ENCODE results near the gene F8.
A peak's percentile ranks its signal among the peaks of the same experiment; 100 is the strongest.
"Not testable (repeated sequence)": the region's sequence is repeated elsewhere in the genome, so short reads cannot be mapped to it uniquely, and the experiment has no call there.

F8 gene

DNA sequence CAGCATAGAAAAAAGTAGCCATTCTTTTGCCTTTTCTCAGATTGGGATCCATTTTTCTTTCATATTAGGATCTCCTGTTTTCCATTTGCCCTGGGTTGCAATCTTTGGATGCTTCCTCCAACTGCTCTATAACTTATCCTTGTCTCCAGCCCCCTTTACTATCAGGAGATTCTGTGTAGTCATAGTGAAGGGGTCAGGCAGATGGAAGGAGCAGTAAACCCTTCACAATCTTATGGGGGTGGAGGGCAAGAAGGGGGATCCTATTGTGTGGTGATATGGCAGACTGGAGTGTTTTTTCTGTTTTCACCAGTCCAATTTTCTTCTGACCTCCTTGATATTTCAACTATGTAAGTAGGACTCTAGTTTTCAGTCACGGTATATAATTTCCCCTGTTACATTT, 186.4 kb downstream of the F8 start:
- Histone ChIP-seq H3K9ac (ENCODE audit: low read depth in 1 of 2, low read length in 2 of 2) (no peak overlapping the region), H3K27me3 (ENCODE audit: control insufficient read depth in 1 of 2, insufficient read depth in 2 of 2, low read length in 2 of 2) (no peaks in the 10 kb centered on the region), H3K36me3 (ENCODE audit: control insufficient read depth in 1 of 2, insufficient read depth in 2 of 2, low read length in 2 of 2) (no peaks in the 10 kb centered on the region), H3K27ac (ENCODE audit: low read depth, low read length) (no peak overlapping the region), H3K4me1 (ENCODE audit: control insufficient read depth in 1 of 2, insufficient read depth in 2 of 2, low read length in 2 of 2) (no peaks in the 10 kb centered on the region), H3K9me3 (ENCODE audit: control insufficient read depth in 1 of 2, low read length in 2 of 2) (no peaks in the 10 kb centered on the region), H3K4me3 (ENCODE audit: low read depth in 1 of 2, low read length in 2 of 2) (no peak overlapping the region)

GRCh38 chrX:154834562-154834961, 188.0 kb downstream of the F8 start, which contains the start of gene SMIM9:
Gene SMIM9 (minus strand): TSS chrX:154834662. CDS start chrX:154830856, 3,806 bp downstream.
- no peak within 1 kb of the TSS for H3K27ac ChIP-seq (ENCODE audit: low read depth, low read length)
- no peak within 1 kb of the TSS for H3K4me3 ChIP-seq (ENCODE audit: low read depth in 1 of 2, low read length in 2 of 2)
- H3K9me3 ChIP-seq (ENCODE audit: control insufficient read depth in 1 of 2, low read length in 2 of 2): no peaks in the 10 kb centered on the region
- H3K4me1 ChIP-seq (ENCODE audit: control insufficient read depth in 1 of 2, insufficient read depth in 2 of 2, low read length in 2 of 2): no peaks in the 10 kb centered on the region
- no peaks in the 10 kb centered on the region for H3K27me3 ChIP-seq (ENCODE audit: control insufficient read depth in 1 of 2, insufficient read depth in 2 of 2, low read length in 2 of 2)
- H3K9ac ChIP-seq (ENCODE audit: low read depth in 1 of 2, low read length in 2 of 2): no peak within 1 kb of the TSS
- H3K36me3 ChIP-seq (ENCODE audit: control insufficient read depth in 1 of 2, insufficient read depth in 2 of 2, low read length in 2 of 2): no peaks in the 10 kb centered on the region

- Histone ChIP-seq H3K27me3 (ENCODE audit: control insufficient read depth in 1 of 2, insufficient read depth in 2 of 2, low read length in 2 of 2) (no peaks in the 10 kb centered on the region), H3K4me1 (ENCODE audit: control insufficient read depth in 1 of 2, insufficient read depth in 2 of 2, low read length in 2 of 2) (peaks cover under 1 to 2% of the 10 kb centered on the region in 2 donors), H3K36me3 (ENCODE audit: control insufficient read depth in 1 of 2, insufficient read depth in 2 of 2, low read length in 2 of 2) (no peaks in the 10 kb centered on the region), H3K9ac (ENCODE audit: low read depth in 1 of 2, low read length in 2 of 2) (no peak overlapping the region), H3K4me3 (ENCODE audit: low read depth in 1 of 2, low read length in 2 of 2) (no peak overlapping the region), H3K27ac (ENCODE audit: low read depth, low read length) (no peak overlapping the region), H3K9me3 (ENCODE audit: control insufficient read depth in 1 of 2, low read length in 2 of 2) (no peaks in the 10 kb centered on the region)
Measured at GRCh38 chrX:154833746-154834274, 188.7 kb downstream of the F8 start.

DNA sequence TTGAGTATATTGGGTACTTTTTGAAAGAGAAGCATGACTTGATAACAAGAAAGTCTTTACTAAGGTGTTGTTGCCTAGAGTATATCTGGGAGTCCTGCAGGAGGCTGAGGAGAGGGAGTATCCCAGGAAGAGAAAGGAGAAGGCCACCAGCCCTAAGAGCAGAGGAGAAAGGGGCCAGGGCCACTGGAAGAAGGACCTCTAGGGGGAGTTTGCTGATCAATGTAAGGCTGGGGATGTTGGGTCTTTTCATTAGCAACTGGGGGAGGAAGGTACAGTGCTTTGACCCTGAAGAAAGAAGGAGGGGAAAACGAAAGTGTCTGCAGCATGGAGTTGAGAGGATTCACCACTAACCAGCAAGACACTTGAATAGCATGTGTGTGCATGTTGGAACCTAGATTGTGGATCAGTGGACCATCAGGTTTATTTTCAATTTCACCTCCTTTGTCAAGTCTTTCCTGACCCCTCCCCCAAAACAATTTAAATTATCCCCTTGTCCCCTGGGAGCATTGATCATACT, 192.5 kb downstream of the F8 start:
- Histone ChIP-seq H3K9ac (ENCODE audit: low read depth in 1 of 2, low read length in 2 of 2) (no peak overlapping the region), H3K27ac (ENCODE audit: low read depth, low read length) (no peak overlapping the region), H3K4me1 (ENCODE audit: control insufficient read depth in 1 of 2, insufficient read depth in 2 of 2, low read length in 2 of 2) (peaks cover 18% of the 10 kb centered on the region in 2 donors), H3K27me3 (ENCODE audit: control insufficient read depth in 1 of 2, insufficient read depth in 2 of 2, low read length in 2 of 2) (no peaks in the 10 kb centered on the region), H3K9me3 (ENCODE audit: control insufficient read depth in 1 of 2, low read length in 2 of 2) (no peaks in the 10 kb centered on the region), H3K4me3 (ENCODE audit: low read depth in 1 of 2, low read length in 2 of 2) (no peak overlapping the region), H3K36me3 (ENCODE audit: control insufficient read depth in 1 of 2, insufficient read depth in 2 of 2, low read length in 2 of 2) (no peaks in the 10 kb centered on the region)

GRCh38 chrX:154829134-154829533, 193.4 kb downstream of the F8 start:
- Histone ChIP-seq H3K9ac (ENCODE audit: low read depth in 1 of 2, low read length in 2 of 2) (no peak overlapping the region), H3K4me1 (ENCODE audit: control insufficient read depth in 1 of 2, insufficient read depth in 2 of 2, low read length in 2 of 2) (peaks cover 18% of the 10 kb centered on the region in 2 donors), H3K36me3 (ENCODE audit: control insufficient read depth in 1 of 2, insufficient read depth in 2 of 2, low read length in 2 of 2) (no peaks in the 10 kb centered on the region), H3K27ac (ENCODE audit: low read depth, low read length) (no peak overlapping the region), H3K9me3 (ENCODE audit: control insufficient read depth in 1 of 2, low read length in 2 of 2) (no peaks in the 10 kb centered on the region), H3K4me3 (ENCODE audit: low read depth in 1 of 2, low read length in 2 of 2) (no peak overlapping the region), H3K27me3 (ENCODE audit: control insufficient read depth in 1 of 2, insufficient read depth in 2 of 2, low read length in 2 of 2) (no peaks in the 10 kb centered on the region)

- Histone ChIP-seq H3K36me3 (ENCODE audit: control insufficient read depth in 1 of 2, insufficient read depth in 2 of 2, low read length in 2 of 2) (no peaks in the 10 kb centered on the region), H3K9me3 (ENCODE audit: control insufficient read depth in 1 of 2, low read length in 2 of 2) (no peaks in the 10 kb centered on the region), H3K4me1 (ENCODE audit: control insufficient read depth in 1 of 2, insufficient read depth in 2 of 2, low read length in 2 of 2) (peaks cover 18% of the 10 kb centered on the region in 2 donors), H3K27me3 (ENCODE audit: control insufficient read depth in 1 of 2, insufficient read depth in 2 of 2, low read length in 2 of 2) (no peaks in the 10 kb centered on the region), H3K9ac (ENCODE audit: low read depth in 1 of 2, low read length in 2 of 2) (peak overlapping the region; percentile 27 to 38), H3K27ac (ENCODE audit: low read depth, low read length) (peak overlapping the region; percentile 62), H3K4me3 (ENCODE audit: low read depth in 1 of 2, low read length in 2 of 2) (peak overlapping the region in 1 of 2 donors; percentile 45)
Measured at GRCh38 chrX:154828016-154828408, 194.5 kb downstream of the F8 start.

DNA sequence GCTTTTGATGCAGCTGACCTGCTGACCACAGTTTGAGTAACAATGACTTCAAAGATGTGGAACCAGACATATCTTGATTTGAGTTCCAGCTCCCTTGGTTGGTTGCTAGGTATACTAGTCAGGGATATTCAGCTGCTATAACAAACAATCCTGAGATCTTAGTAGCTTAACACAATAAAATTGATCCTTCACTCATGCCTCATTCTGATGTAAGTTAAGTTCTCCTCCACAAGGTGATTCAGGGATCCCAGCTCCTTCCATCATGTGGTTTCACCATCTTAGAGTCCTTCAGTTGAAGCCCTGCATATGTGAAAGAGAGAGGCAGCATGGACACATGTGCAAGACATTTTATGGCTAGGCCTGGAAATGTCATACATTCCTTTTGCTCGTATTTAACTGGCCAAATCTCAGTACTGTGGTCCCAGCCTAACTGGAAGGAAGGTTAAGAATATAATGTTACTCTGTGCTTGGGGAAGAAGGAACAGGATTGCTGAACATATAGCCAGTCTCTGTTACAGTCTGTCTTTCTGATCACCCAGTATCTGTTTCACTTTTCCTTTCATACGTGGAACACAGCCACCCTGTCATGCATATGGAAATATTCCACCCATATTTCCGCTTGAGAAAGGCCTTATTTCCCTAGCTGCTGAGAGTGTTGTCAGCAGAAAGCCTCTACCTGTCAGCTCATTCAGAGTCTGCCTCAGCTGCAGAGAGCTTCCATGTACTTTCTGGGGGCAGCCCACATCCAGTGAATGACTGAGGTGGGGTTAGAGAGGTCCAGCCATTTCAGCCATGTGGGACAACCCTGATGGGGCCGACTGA, 195.1 kb downstream of the F8 start:
- H3K9me3 ChIP-seq (ENCODE audit: control insufficient read depth in 1 of 2, low read length in 2 of 2): no peaks in the 10 kb centered on the region
- H3K9ac ChIP-seq (ENCODE audit: low read depth in 1 of 2, low read length in 2 of 2): peak overlapping the region; percentile 27 to 38
- H3K4me1 ChIP-seq (ENCODE audit: control insufficient read depth in 1 of 2, insufficient read depth in 2 of 2, low read length in 2 of 2): peaks cover 18% of the 10 kb centered on the region in 2 donors
- H3K27ac ChIP-seq (ENCODE audit: low read depth, low read length): peak overlapping the region; percentile 62
- H3K27me3 ChIP-seq (ENCODE audit: control insufficient read depth in 1 of 2, insufficient read depth in 2 of 2, low read length in 2 of 2): no peaks in the 10 kb centered on the region
- H3K36me3 ChIP-seq (ENCODE audit: control insufficient read depth in 1 of 2, insufficient read depth in 2 of 2, low read length in 2 of 2): no peaks in the 10 kb centered on the region
- peak overlapping the region in 1 of 2 donors; percentile 45 for H3K4me3 ChIP-seq (ENCODE audit: low read depth in 1 of 2, low read length in 2 of 2)

DNA sequence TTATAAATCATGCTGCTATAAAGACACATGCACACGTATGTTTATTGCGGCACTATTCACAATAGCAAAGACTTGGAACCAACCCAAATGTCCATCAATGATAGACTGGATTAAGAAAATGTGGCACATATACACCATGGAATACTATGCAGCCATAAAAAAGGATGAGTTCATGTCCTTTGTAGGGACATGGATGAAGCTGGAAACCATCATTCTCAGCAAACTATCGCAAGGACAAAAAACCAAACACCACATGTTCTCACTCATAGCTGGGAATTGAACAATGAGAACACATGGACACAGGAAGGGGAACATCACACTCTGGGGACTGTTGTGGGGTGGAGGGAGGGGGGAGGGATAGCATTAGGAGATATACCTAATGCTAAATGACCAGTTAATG, 196.9 kb downstream of the F8 start:
- peaks cover 18% of the 10 kb centered on the region in 2 donors for H3K4me1 ChIP-seq (ENCODE audit: control insufficient read depth in 1 of 2, insufficient read depth in 2 of 2, low read length in 2 of 2)
- not testable (repeated sequence) for H3K9ac ChIP-seq (ENCODE audit: low read depth in 1 of 2, low read length in 2 of 2); H3K9me3 ChIP-seq (ENCODE audit: control insufficient read depth in 1 of 2, low read length in 2 of 2); H3K36me3 ChIP-seq (ENCODE audit: control insufficient read depth in 1 of 2, insufficient read depth in 2 of 2, low read length in 2 of 2); H3K27ac ChIP-seq (ENCODE audit: low read depth, low read length); H3K4me3 ChIP-seq (ENCODE audit: low read depth in 1 of 2, low read length in 2 of 2); H3K27me3 ChIP-seq (ENCODE audit: control insufficient read depth in 1 of 2, insufficient read depth in 2 of 2, low read length in 2 of 2)

- Histone ChIP-seq H3K9ac (ENCODE audit: low read depth in 1 of 2, low read length in 2 of 2) (no peak overlapping the region), H3K9me3 (ENCODE audit: control insufficient read depth in 1 of 2, low read length in 2 of 2) (no peaks in the 10 kb centered on the region), H3K27ac (ENCODE audit: low read depth, low read length) (no peak overlapping the region), H3K27me3 (ENCODE audit: control insufficient read depth in 1 of 2, insufficient read depth in 2 of 2, low read length in 2 of 2) (no peaks in the 10 kb centered on the region), H3K4me3 (ENCODE audit: low read depth in 1 of 2, low read length in 2 of 2) (no peak overlapping the region), H3K4me1 (ENCODE audit: control insufficient read depth in 1 of 2, insufficient read depth in 2 of 2, low read length in 2 of 2) (peaks cover 18% of the 10 kb centered on the region in 2 donors), H3K36me3 (ENCODE audit: control insufficient read depth in 1 of 2, insufficient read depth in 2 of 2, low read length in 2 of 2) (no peaks in the 10 kb centered on the region)
Measured at GRCh38 chrX:154824638-154825037, 197.9 kb downstream of the F8 start.

DNA sequence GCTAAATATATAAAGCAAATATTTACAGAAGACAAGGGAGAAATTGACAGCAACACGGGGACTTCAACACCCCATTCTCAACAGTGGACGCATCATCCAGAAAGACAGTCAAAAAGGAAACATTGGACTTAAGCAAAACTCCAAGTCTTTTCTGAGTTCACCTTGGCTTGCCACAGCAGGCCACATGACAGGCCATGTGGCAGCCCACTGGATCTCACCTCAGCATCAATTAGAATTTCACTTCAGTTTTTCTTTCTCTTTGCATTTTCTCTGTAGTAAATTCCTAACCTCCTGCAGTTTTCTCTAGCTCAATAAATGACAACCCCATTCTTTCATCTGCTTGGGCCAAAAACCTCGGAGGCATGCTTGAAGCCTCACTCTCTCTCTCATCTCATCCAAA, 200.5 kb downstream of the F8 start:
- no peaks in the 10 kb centered on the region for H3K36me3 ChIP-seq (ENCODE audit: control insufficient read depth in 1 of 2, insufficient read depth in 2 of 2, low read length in 2 of 2)
- H3K9me3 ChIP-seq (ENCODE audit: control insufficient read depth in 1 of 2, low read length in 2 of 2): no peaks in the 10 kb centered on the region
- H3K9ac ChIP-seq (ENCODE audit: low read depth in 1 of 2, low read length in 2 of 2): no peak overlapping the region
- H3K27me3 ChIP-seq (ENCODE audit: control insufficient read depth in 1 of 2, insufficient read depth in 2 of 2, low read length in 2 of 2): no peaks in the 10 kb centered on the region
- H3K27ac ChIP-seq (ENCODE audit: low read depth, low read length): no peak overlapping the region
- H3K4me3 ChIP-seq (ENCODE audit: low read depth in 1 of 2, low read length in 2 of 2): no peak overlapping the region
- no peaks in the 10 kb centered on the region for H3K4me1 ChIP-seq (ENCODE audit: control insufficient read depth in 1 of 2, insufficient read depth in 2 of 2, low read length in 2 of 2)

All from duodenal mucosa (tissue), 2 donors.